ENCODE data around the gene PLAGL1. TPM values are rescaled to one million over a fixed set of nuclear protein-coding genes. Genes with fewer than 3 reads are reported as not detected.
"Not testable (repeated sequence)": the region's sequence is repeated elsewhere in the genome, so short reads cannot be mapped to it uniquely, and the experiment has no call there.

The PLAGL1 gene
- total RNA-seq, 4 donors from 2014 or later = 12.1 to 27.2 (median 22.5) TPM

DNA sequence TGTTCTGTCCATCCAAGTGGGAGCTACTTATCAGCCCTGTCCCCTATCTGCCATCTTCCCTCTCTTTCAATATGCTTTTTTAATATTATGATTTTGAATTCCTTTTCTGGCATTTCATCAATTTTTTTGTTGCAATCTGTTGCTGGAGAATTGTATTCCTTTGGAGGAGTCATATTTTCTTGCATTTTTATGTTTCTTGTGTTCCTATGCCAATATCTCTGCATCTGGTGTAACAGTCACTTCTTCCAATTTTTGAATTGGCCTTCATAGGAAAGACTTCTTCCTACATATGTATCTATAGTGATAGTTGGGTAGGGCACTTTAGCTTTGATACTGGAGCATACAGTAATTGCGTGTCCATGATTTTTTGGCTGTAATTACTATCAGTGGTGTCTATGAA is 73.7 kb downstream of the PLAGL1 start:
- DNase-seq = no peak
- no peak overlapping the region for H3K27ac ChIP-seq
- no peaks in the 10 kb centered on the region for H3K9me3 ChIP-seq
- no peaks in the 10 kb centered on the region for H3K4me1 ChIP-seq
- no peaks in the 10 kb centered on the region for H3K27me3 ChIP-seq
- H3K4me3 ChIP-seq = no peak overlapping the region
- no peaks in the 10 kb centered on the region for H3K36me3 ChIP-seq
- TF ChIP-seq, protein P1, sequence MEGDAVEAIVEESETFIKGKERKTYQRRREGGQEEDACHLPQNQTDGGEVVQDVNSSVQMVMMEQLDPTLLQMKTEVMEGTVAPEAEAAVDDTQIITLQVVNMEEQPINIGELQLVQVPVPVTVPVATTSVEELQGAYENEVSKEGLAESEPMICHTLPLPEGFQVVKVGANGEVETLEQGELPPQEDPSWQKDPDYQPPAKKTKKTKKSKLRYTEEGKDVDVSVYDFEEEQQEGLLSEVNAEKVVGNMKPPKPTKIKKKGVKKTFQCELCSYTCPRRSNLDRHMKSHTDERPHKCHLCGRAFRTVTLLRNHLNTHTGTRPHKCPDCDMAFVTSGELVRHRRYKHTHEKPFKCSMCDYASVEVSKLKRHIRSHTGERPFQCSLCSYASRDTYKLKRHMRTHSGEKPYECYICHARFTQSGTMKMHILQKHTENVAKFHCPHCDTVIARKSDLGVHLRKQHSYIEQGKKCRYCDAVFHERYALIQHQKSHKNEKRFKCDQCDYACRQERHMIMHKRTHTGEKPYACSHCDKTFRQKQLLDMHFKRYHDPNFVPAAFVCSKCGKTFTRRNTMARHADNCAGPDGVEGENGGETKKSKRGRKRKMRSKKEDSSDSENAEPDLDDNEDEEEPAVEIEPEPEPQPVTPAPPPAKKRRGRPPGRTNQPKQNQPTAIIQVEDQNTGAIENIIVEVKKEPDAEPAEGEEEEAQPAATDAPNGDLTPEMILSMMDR (IDR thresholded peaks at IDR 0.05) = no peak
- no peak for TF ChIP-seq POLR2A (IDR thresholded peaks at IDR 0.05)

- H3K36me3 ChIP-seq = no peaks in the 10 kb centered on the region
- no peak overlapping the region for H3K4me3 ChIP-seq
- TF ChIP-seq, protein P1 (IDR thresholded peaks at IDR 0.05) = no peak
- no peak for TF ChIP-seq POLR2A (IDR thresholded peaks at IDR 0.05)
- H3K4me1 ChIP-seq = no peaks in the 10 kb centered on the region
- DNase-seq = no peak
- H3K27me3 ChIP-seq = no peaks in the 10 kb centered on the region
- H3K9me3 ChIP-seq = no peaks in the 10 kb centered on the region
- no peak overlapping the region for H3K27ac ChIP-seq
Observed at GRCh38 chr6:143929975-143930374, 78.1 kb downstream of the PLAGL1 start.

DNA sequence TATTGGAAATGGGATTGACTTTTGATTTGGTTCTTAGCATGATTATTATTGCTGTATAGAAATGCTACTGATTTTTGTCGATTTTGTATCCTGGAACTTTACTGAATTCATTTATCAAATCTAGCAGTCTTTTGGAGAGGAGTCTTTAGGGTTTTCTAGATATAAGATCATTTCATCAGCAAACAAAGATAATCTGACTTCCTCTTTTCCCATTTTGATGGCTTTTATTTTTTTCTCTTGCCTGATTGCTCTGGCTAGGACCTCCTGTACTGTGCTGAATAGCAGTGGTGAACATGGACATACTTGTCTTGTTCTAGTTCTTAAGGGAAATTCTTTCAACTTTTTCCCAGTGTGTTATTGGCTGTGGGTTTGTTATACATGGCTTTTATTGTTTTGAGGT is 79.2 kb downstream of the PLAGL1 start:
- no peaks in the 10 kb centered on the region for H3K9me3 ChIP-seq
- no peak for TF ChIP-seq POLR2A (IDR thresholded peaks at IDR 0.05)
- TF ChIP-seq, protein P1 (IDR thresholded peaks at IDR 0.05) = no peak
- DNase-seq = no peak
- no peak overlapping the region for H3K4me3 ChIP-seq
- H3K36me3 ChIP-seq = no peaks in the 10 kb centered on the region
- no peaks in the 10 kb centered on the region for H3K4me1 ChIP-seq
- no peak overlapping the region for H3K27ac ChIP-seq
- no peaks in the 10 kb centered on the region for H3K27me3 ChIP-seq

- not testable (repeated sequence) for H3K27ac ChIP-seq, H3K27me3 ChIP-seq, H3K9me3 ChIP-seq, H3K4me3 ChIP-seq, H3K4me1 ChIP-seq, H3K36me3 ChIP-seq, DNase-seq
Observed at GRCh38 chr6:143917026-143917425, 91.0 kb downstream of the PLAGL1 start.

DNA sequence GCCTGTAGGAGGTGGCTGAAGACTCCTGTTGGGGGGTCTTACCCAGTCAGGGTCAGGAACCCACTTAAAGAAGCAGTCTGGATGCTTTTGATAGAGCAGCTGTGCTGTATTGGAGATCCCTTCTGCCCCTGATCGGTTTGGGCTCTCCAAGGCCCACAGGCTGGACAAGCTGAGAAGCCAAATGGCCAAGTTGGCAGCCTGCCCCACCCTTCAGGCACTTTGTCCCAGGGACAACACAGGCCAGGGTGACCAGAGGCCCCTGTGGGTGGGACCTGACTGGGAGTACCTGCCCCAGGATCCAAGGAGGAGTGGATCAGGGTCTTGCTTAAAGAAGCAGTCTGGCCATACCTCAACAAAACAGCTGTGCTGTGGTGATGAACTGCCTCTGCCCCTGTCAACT is 95.4 kb downstream of the PLAGL1 start:
- Histone ChIP-seq H3K4me1 (no peaks in the 10 kb centered on the region), H3K9me3 (peaks cover 0 to 5% (median 2%) of the 10 kb centered on the region in 4 donors), H3K36me3 (no peaks in the 10 kb centered on the region), H3K27ac (no peak overlapping the region), H3K27me3 (no peaks in the 10 kb centered on the region), H3K4me3 (no peak overlapping the region)
- no peak for TF ChIP-seq POLR2A (IDR thresholded peaks at IDR 0.05)
- TF ChIP-seq, protein P1 (IDR thresholded peaks at IDR 0.05) = no peak
- DNase-seq = no peak

DNA sequence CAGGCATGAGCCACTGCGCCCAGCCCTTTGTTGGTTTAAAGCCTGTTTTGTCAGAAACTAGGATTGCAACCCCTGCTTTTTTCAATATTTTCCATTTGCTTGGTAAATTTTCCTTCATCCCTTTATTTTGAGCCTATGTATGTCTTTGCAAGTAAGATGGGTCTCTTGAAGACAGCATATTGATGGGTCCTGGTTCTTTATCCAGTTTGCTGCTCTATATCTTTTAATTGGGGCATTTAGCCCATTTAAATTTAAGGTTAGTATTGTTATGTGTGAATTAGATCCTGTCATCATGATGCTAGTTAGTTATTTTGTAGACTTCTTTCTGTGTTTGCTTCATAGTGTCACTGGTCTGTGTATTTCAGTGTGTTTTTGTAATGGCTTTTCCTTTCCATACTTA is 97.0 kb downstream of the PLAGL1 start:
- Histone ChIP-seq H3K4me1 (no peaks in the 10 kb centered on the region), H3K36me3 (no peaks in the 10 kb centered on the region), H3K4me3 (no peak overlapping the region), H3K27me3 (no peaks in the 10 kb centered on the region), H3K9me3 (peaks cover 0 to 5% (median 2%) of the 10 kb centered on the region in 4 donors), H3K27ac (no peak overlapping the region)
- TF ChIP-seq POLR2A (IDR thresholded peaks at IDR 0.05) = no peak
- TF ChIP-seq, protein P1 (IDR thresholded peaks at IDR 0.05) = no peak
- DNase-seq = no peak
